Measurements from ENCODE around the gene CNIH4. TPM values are rescaled to one million over a fixed set of nuclear protein-coding genes. Genes with fewer than 3 reads are reported as not detected.

The CNIH4 gene
- total RNA-seq, 1 donor from 2014 or later, result 21.0 TPM

DNA sequence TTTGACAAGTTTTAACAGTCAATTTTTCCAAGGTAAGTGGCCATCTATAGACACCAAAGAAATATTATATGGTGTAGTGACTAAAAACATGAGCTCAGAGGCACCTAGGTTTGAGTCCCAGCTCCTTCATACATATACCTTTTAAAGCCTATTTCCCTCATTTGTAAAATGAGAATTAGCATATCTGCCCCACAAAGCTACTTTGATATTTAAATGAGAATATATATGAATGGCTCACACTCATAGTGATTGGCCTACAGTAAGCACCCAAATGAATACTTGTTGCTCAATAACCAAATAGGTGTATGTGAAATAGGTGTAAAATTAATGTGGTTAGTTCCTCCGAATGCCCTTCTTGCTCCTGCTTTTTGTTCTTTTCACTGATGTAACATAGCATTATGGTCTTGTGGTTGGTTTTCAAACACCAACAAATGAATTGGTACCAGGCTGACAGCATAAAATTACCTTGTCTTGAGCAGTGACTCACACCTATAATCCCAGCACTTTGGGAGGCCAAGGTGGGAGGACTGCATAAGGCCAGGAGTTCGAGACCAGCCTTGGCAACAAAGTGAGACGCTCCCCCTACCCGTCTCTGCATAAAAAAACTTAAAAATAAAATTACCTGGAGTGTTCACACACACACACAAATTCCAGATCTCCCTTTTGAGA, 25.3 kb downstream of the CNIH4 start:
- intact Hi-C loops (cut with micrococcal nuclease), result no loop called here
- no peaks in the 10 kb centered on the region for H3K27me3 Mint-ChIP-seq
- TF ChIP-seq CTCF (IDR thresholded peaks at IDR 0.05), result no peak
- no peak for ATAC-seq (ENCODE audit: low read depth)
- no peak overlapping the region for H3K4me3 Mint-ChIP-seq
- no peak for DNase-seq
- no peak overlapping the region for H3K27ac Mint-ChIP-seq
- H3K9me3 Mint-ChIP-seq, result no peaks in the 10 kb centered on the region
- CTCF ChIA-PET, result no interaction called here
- peaks cover 31% of the 10 kb centered on the region for H3K36me3 Mint-ChIP-seq (ENCODE audit: low read depth)
- POLR2A ChIA-PET, result no interaction called here
- H3K4me1 Mint-ChIP-seq, result peaks cover 23% of the 10 kb centered on the region

- H3K27ac Mint-ChIP-seq, result no peak overlapping the region
- peaks cover 23% of the 10 kb centered on the region for H3K4me1 Mint-ChIP-seq
- CTCF ChIA-PET, result no interaction called here
- TF ChIP-seq CTCF (IDR thresholded peaks at IDR 0.05), result no peak
- POLR2A ChIA-PET, result no interaction called here
- intact Hi-C loops (cut with micrococcal nuclease), result no loop called here
- DNase-seq (no peak), ATAC-seq (ENCODE audit: low read depth) (no peak)
- peaks cover 32% of the 10 kb centered on the region for H3K36me3 Mint-ChIP-seq (ENCODE audit: low read depth)
- H3K27me3 Mint-ChIP-seq, result no peaks in the 10 kb centered on the region
- no peak overlapping the region for H3K4me3 Mint-ChIP-seq
- no peaks in the 10 kb centered on the region for H3K9me3 Mint-ChIP-seq
Measured at GRCh38 chr1:224383218-224383617, 26.5 kb downstream of the CNIH4 start.

DNA sequence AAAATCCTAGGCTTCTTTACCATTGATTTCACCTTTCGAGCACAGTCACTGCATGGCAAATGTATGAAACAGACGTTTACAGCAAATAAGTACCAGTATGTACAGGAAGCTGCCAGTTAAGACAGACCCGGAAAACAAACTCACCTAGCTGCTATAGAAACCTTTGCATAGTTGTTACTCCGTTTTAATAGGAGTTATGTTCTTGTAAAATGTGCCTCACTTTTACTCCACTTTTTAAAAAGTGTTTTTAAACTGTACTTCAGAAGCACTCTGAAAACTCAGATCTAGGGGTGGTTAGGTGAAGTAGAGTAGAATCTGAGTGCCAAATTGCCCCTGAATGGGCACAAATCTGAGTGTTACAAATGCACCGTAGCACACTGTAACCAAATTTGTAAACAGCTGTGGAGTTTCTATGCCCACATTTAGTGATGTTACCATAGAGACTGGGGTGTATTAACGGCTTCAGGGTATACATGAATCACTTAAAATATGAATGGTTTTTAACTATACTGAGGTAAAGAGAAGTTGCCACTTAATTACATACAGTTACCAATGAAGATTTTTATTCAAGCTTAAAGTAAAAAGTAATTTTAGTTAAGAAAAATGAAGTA, 30.7 kb downstream of the CNIH4 start:
- no peak for ATAC-seq (ENCODE audit: low read depth)
- CTCF ChIA-PET, result no interaction called here
- no peaks in the 10 kb centered on the region for H3K9me3 Mint-ChIP-seq
- no peak for DNase-seq
- H3K4me3 Mint-ChIP-seq, result no peak overlapping the region
- intact Hi-C loops (cut with micrococcal nuclease), result no loop called here
- H3K4me1 Mint-ChIP-seq, result no peaks in the 10 kb centered on the region
- H3K27ac Mint-ChIP-seq, result no peak overlapping the region
- POLR2A ChIA-PET, result interaction anchor here (0.7 kb wide), 1 partner anchor 37 kb away, joined by 3 read pairs; no protein-coding TSS in a partner anchor
- H3K27me3 Mint-ChIP-seq, result no peaks in the 10 kb centered on the region
- H3K36me3 Mint-ChIP-seq (ENCODE audit: low read depth), result peaks cover 57% of the 10 kb centered on the region
- TF ChIP-seq CTCF (IDR thresholded peaks at IDR 0.05), result no peak

DNA sequence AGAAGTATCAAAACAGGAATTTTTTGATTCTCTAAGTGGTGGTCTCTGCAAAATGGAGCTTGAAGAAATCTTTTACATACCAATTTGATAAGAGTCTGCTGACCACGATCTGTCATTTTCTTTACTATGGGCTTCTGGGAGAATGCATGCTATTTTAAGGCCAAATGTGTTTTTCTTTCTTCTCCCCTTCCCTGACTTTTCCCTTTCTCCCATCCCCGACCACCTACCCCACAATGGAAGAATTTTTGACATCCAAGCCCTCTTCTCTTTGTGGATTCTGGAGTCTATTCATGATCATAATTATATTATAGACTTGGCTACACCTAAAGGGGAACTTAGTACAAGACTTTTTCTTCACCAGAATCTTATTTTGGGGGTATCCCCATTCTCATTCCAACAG, 31.3 kb downstream of the CNIH4 start:
- H3K4me1 Mint-ChIP-seq, result no peaks in the 10 kb centered on the region
- H3K27me3 Mint-ChIP-seq, result no peaks in the 10 kb centered on the region
- H3K36me3 Mint-ChIP-seq (ENCODE audit: low read depth), result peaks cover 63% of the 10 kb centered on the region
- intact Hi-C loops (cut with micrococcal nuclease), result no loop called here
- CTCF ChIA-PET, result no interaction called here
- H3K4me3 Mint-ChIP-seq, result no peak overlapping the region
- DNase-seq, result no peak
- POLR2A ChIA-PET, result interaction anchor here (0.7 kb wide), 1 partner anchor 36 kb away, joined by 3 read pairs; no protein-coding TSS in a partner anchor
- H3K27ac Mint-ChIP-seq, result no peak overlapping the region
- no peak for TF ChIP-seq CTCF (IDR thresholded peaks at IDR 0.05)
- H3K9me3 Mint-ChIP-seq, result no peaks in the 10 kb centered on the region
- ATAC-seq (ENCODE audit: low read depth), result no peak

GRCh38 chr1:224390517-224390916, 33.8 kb downstream of the CNIH4 start:
- Mint-ChIP-seq H3K9me3 (no peaks in the 10 kb centered on the region), H3K36me3 (ENCODE audit: low read depth) (peaks cover 83% of the 10 kb centered on the region), H3K4me3 (no peak overlapping the region), H3K27me3 (no peaks in the 10 kb centered on the region), H3K4me1 (no peaks in the 10 kb centered on the region), H3K27ac (no peak overlapping the region)
- ATAC-seq (ENCODE audit: low read depth) (no peak), DNase-seq (no peak)
- intact Hi-C loops (cut with micrococcal nuclease), result no loop called here
- ChIA-PET POLR2A (no interaction called here), CTCF (no interaction called here)
- no peak for TF ChIP-seq CTCF (IDR thresholded peaks at IDR 0.05)

Measured in activated B cell treated with CpG ODN at 0.5 μM for 24 hours (primary cell).